ENCODE data around the gene HDAC4.

HDAC4 gene

GRCh38 chr2:239263231-239263630 lies 137.6 kb downstream of the HDAC4 start:
- DNase-seq: no peak

DNA sequence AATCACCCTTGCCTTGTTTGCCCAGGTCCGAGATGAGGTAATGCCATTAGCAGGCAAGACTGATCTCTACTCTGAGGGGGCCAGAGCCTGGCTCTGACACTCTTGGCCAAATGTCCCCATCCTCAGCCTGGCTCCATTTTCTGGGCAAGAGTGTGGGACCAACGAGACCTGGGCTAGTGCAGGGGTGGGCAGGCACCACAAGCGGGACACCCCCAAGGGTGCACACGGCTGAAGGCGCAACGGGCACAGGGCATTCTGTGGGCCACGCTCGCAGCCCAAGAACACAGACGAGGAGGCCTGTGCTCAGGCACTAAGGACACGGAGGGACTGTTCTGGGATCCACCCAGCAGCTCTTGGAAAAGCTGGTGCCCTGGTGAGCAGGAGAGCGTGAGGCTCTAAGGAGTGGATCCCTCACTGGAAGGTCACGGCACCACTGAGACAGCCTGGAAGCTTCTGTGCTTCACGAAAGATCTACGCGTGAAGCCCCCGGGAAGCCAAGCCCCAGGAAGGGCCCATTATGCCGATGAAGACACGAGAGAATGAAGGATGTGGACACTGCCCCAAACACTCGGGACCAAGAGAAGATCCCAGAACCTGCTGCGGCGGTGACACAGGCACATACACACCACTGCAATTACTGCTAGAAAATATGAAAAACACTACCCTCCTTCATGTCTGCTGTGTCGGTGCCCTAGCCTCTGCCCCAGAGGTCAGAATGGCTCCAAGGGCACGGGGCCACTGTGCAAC lies 138.2 kb downstream of the HDAC4 start:
- no peak for DNase-seq

DNA sequence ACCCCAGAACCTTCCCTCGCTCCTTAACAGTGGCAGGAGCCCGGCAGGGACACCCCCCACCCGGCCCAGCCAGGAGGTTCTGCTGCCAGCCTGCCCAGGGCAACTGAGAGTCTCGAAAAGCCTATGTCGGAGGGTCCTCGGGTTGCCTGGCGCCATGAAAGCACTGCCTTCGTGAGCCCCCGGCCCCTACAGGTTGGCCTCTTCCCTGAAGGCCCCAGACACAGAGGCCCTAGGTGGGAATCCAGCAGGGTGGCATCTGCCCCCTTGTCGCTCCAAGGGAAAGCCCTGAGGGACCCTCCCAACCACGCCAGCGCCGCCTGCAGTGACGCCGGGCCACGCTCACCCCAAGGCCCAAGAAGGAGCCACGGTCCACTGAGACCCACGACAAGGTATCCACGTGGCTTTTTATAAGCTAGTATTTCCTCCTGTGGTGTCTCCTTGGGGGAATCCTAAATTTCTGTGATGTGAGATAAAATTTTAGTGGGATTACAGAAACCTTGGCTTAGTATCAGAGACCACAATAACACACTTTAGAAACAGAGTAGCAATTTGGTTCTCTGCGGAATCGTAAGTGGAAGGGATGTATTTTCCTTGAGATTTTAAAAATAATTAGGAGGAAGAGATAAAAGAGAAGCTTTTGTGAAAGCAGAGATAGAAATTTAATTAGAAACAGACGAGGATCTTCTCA lies 138.9 kb downstream of the HDAC4 start:
- DNase-seq: no peak

- no peak for DNase-seq
These were observed 139.5 kb downstream of the HDAC4 start for GRCh38 chr2:239261356-239261755.

GRCh38 chr2:239260546-239261327 lies 140.1 kb downstream of the HDAC4 start:
- no peak for DNase-seq

DNA sequence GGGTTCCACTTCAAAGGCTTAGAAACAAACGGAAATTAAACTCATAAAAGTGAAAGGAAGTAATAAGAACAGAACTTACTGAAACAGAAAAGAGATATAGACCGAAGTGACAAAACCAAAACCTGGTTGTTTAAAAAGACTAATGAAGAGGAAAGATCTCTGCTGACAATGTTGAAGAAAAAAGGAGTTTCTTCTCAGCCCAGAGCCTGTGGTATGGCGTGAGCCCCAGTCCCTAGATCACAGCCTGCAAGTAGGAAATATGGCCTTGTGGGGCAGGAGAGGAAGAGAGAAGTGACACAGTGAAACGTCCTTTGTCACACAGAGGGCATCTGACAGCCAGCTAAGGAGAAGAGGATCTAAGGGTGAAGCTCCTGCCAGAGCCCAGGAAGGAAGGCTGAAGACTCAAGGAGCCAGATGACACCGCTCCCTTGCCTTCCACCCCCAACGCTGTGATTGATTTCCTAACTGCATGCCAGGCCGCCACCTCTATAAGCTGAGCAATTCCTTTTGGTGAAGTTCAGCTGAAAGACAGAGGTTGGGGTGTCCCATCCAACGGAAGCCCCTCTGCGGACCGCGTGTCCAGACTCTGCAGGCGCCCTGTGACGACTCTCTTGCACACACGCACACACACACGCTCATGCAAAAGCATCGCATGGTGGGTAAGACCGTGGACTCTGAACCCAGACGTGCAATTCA lies 141.1 kb downstream of the HDAC4 start:
- no peak for DNase-seq

DNA sequence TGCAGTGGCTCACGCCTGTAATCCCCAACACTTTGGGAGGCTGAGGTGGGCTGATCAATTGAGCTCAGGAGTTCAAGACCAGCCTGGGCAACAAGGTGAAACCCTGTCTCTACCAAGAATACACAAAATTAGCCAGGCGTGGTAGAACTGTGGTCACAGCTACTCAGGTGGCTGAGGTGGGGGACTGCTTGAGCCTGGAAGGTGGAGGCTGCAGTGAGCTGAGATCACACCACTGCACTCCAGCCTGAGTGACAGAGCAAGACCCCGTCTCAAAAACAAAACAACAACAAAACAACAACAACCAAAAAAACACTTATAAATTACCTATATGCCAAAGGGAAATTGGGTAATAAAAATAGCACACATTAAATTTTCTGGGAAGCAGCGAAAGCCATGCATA lies 141.6 kb downstream of the HDAC4 start:
- no peak for DNase-seq

DNA sequence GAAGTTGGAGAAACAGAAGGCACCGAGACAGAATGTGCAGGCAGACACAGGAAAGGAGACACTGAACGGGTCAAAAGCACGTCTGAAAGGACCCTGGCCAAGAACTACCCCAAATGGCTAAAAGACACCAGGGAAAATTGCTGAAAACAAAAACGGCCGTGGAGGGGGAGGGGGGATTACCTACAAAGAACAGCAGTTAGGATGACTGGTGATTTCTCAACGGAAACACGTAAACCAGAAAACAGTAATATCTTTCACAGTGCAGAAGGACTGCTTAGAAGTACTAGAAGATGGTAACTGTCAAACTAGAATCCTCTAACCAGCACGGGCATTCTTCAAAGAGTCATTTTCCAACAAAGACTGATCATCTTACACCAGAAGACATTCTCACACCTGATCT lies 142.6 kb downstream of the HDAC4 start:
- no peak for DNase-seq

GRCh38 chr2:239257511-239257937 lies 143.3 kb downstream of the HDAC4 start:
- no peak for DNase-seq

DNA sequence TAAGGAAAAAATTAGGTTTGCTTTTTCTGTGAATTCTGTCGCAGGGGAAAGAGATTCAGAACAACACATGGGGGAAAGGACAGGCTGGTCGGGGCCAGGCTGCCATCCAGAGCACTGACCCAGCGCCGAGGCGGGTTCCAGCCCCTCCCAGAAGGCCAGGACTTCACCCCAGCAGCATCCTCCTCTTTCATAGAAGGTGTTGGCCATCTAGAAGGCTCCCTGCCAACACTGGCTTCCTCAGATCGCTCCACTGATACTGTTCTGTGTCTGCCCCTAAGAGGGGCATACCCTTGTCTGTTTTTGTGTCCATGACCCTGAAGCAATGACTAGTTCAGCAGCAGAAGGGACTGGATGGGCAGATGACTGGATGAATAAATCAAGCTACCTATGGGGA lies 144.5 kb downstream of the HDAC4 start:
- DNase-seq: no peak

GRCh38 chr2:239255628-239256349 lies 145.0 kb downstream of the HDAC4 start:
- DNase-seq: no peak

DNA sequence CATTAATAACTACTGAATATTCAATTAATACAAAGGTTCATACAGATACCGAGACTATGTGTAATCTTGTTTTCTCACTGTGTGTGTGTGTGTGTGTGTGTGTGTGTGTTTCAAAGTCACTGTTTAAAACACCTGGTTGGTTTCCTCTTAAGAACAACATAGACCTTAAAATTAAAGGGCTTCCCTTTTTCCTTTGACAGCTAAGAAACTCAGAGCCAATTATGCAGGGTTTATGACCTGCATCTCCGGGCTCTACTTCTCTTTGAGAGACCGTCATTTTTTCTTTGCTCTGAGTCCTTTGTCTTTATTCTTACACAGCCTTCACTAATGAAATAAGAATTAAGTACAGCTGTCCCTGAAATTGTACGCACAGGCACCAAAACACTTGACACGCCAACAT lies 145.6 kb downstream of the HDAC4 start:
- DNase-seq: no peak

GRCh38 chr2:239253701-239254436 lies 147.0 kb downstream of the HDAC4 start:
- DNase-seq: no peak

GRCh38 chr2:239253264-239253663 lies 147.6 kb downstream of the HDAC4 start:
- DNase-seq: no peak

- DNase-seq: no peak
These were observed 148.0 kb downstream of the HDAC4 start for GRCh38 chr2:239252801-239253200.

DNA sequence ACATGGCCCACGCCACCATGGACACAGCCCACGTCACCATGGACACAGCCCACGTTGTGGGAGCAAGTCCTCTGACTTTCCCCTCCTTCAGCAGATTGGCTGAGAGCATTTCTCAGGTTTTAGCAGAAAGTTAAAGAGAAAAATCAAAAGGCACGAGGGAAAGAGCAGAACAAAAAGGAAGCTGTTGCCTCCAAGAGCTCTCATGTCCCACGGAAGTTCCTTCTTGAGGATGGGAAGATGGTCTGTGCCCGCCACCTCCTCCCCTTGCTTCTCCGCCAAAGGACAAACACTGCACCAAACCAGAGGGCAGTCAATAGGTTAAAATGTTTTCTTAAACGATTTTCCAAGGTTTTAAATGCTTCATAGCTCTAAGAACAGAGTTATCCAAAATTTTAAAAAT lies 148.4 kb downstream of the HDAC4 start:
- no peak for DNase-seq

DNA sequence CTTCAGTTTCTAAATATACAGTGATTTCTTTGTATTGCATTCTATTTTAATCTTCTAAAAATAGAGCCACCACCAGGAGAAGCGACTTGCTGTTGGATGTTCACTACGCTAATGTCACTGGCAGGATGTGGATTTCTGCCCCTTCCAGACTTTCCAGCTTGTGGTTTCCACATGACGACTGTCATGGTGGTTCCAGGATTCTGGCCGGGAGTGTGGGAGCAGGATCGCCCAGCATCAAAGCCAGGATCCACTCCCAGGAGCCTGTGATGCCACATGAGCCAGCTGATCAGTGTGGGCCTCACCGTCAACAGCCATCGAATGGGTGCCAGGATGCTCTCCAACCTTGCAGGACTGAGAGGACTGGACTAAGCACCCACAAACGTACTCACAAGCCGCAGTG lies 148.8 kb downstream of the HDAC4 start:
- DNase-seq: no peak

DNA sequence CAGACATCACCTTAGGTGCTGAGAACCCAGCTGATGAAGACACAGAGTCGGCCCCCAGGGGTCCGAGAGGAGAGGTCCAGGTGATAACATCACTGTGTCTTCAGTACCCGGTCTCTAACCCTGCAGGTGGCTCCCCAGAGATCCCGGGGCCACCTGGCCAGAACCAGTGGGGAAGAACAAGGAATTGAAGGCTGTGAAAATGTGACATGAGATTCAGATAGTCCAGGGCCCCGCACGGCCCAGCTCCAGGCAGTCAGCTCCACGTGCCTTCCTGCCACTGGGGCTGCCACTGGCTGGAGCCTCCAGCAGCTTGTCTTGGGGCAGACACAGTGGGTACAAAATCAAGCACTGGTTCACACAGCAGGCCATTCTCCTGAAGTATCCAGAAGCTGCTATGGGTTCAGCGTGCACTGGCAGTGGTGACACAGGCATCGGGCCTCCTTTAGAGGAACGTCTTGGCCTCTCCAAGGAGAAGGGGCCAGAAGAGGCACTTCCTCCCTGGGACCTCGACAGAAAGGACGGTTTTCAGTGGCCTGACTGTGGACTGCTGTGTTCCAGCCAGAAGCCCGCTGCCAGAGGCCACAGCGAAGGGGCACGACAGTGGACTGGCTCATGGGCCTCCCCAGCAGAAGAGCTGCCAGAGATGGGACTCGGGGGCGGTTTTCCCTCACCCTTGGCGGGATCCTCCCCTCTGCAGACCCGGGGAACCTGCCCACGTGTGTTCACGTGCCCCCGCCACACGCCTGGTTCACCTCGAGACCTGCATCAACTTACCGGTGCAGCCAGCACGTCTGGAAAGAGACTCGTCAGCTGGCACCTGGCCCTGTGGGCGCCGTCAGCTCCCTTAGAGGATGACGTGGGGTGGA lies 150.4 kb downstream of the HDAC4 start:
- no peak for DNase-seq

DNA sequence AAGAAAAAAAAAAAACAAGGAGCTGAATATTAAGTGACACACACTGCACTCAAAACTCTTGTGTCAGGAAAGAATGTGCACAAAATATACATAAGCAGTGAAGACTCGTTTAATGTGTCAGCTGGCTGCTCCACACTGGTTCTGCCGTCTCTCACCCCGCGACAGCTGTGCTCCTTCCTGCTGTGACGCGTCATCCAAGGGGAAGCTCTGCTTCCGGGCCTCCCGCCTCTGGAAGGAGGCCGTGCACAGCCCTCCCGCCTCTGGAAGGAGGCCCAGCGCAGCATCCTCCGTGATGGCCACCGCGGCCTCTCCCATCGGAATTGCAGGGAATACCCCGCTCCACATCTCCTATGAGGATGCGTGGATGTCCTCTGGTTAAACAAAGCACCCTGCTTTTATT lies 151.0 kb downstream of the HDAC4 start:
- no peak for DNase-seq

GRCh38 chr2:239249048-239249447 lies 151.8 kb downstream of the HDAC4 start:
- no peak for DNase-seq
